Heart left ventricle (tissue), 16 donors: Measurements from ENCODE around the gene KANSL3. TPM values are rescaled to one million over a fixed set of nuclear protein-coding genes. Genes with fewer than 3 reads are reported as not detected.

Source experiments
- ATAC-seq, 4 donors: fragments of 200-7000 bp; cut with Tn5 transposase; one replicate each; pipeline ENCODE4 v1.9.1; 2020 to 2022; ENCODE audit warnings: moderate library complexity in 4 of 4, mild to moderate bottlenecking in 3 of 4, moderate number of reproducible peaks in 1 of 4
- DNase-seq, 5 donors: peaks; one replicate each; pipeline ENCODE4 v3.0.0-alpha.2; 2020
- H3K27ac ChIP-seq, 12 donors: fragments of 200-600 bp; sonication (generic) in 4 of 12; one replicate each; pipeline versions ENCODE4 v1.5.0 to v1.8.0; 2016 to 2022; ENCODE audit warnings: mild to moderate bottlenecking in 2 of 12
- H3K27me3 ChIP-seq, 9 donors: fragments of 200-600 bp; sonication (generic) in 2 of 9; one replicate each; pipeline versions ENCODE4 v1.5.1 to v1.8.0; 2016 to 2022; ENCODE audit warnings: mild to moderate bottlenecking in 3 of 9
- H3K36me3 ChIP-seq, 9 donors: fragments of 200-600 bp; sonication (generic) in 2 of 9; one replicate each; pipeline versions ENCODE4 v1.5.0 to v1.8.0; 2018 to 2022; ENCODE audit warnings: mild to moderate bottlenecking in 2 of 9
- H3K4me1 ChIP-seq, 12 donors: fragments of 200-600 bp; sonication (generic) in 4 of 12; one replicate each; pipeline versions ENCODE4 v1.5.0 to v1.8.0; 2016 to 2022; ENCODE audit warnings: mild to moderate bottlenecking in 3 of 12
- H3K4me3 ChIP-seq, 12 donors: fragments of 200-600 bp; sonication (generic) in 4 of 12; one replicate each; pipeline versions ENCODE4 v1.5.0 to v1.8.0; 2017 to 2022; ENCODE audit warnings: mild to moderate bottlenecking in 9 of 12, moderate library complexity in 4 of 12
- H3K9me3 ChIP-seq, 12 donors: fragments of 200-600 bp; sonication (generic) in 4 of 12; one replicate each; pipeline versions ENCODE4 v1.5.0 to v1.8.0; 2016 to 2022; ENCODE audit warnings: mild to moderate bottlenecking in 1 of 12
- POLR2A ChIP-seq, 2 donors: fragments of 450-650 bp; IDR thresholded peaks; one replicate each; pipeline ENCODE4 v1.6.1; 2017; ENCODE audit warnings: antibody characterized with exemption in 2 of 2, mild to moderate bottlenecking in 2 of 2, moderate library complexity in 2 of 2
- WGBS, 4 donors: extraction: QIAGEN DNeasy Blood & Tissue Kit in 2 of 4; methylation state at CpG; one replicate each; pipeline versions ENCODE4 v1.1.5 to v1.1.7; 2013 to 2018; 5-methylcytosine and 5-hydroxymethylcytosine counted together
- intact Hi-C, 10 donors: fragments of 100-400 bp; cut with DNase I; formaldehyde crosslinking; loops; one replicate each; pipeline versions ENCODE4 v1.11.1 to v1.14.2; 2022
- polyA plus RNA-seq, 2 donors: library from polyadenylated mRNA; stranded (reverse); fragments of 200-250 nt; gene quantifications; one replicate each; pipeline ENCODE4 v1.2.3, GENCODE V29; 2013
- total RNA-seq, 9 donors: library from RNA; depleted of rRNA in 2 of 9; stranded (reverse); fragments of >200 nt in 2 of 9; fragmentation: NEBNext Ultra II Directional in 3 of 9; extraction: Animal tissue kit (Norgen Biotek cat#: 25700) in 3 of 9; gene quantifications; one replicate each; pipeline versions ENCODE4 v1.1.0 to v1.2.4, GENCODE V29; 2016 to 2023
- TF ChIP-seq, protein P1 (sequence below), 12 donors: fragments of 200-600 bp; sonication (generic) in 4 of 12; IDR thresholded peaks; one replicate each; pipeline versions ENCODE4 v1.5.0 to v1.8.0; 2018 to 2022; ENCODE audit warnings: antibody characterized with exemption in 12 of 12, mild to moderate bottlenecking in 5 of 12
- donor health status: ischemic (EF 13 %, LVEDD 7.1; RV severe dilation, severe dysfunction).
- donor health status: healthy with polysubstance abuse.
- donor health status: DM: no; HTN: yes; CAD: no.
- donor health status: DM: no; HTN: no; CAD: no.
- donor health status: ischemic (EF 25% LVEDD 6.9; RV normal size, moderate dysfunction).
- donor health status: ischemic (EF 25% LVEDD 5.7; RV mildly dilated, moderate dysfunction).
- donor health status: healthy.
- donor health status: DM: yes; HTN: yes; CAD: no.
- donor health status: ischemic (EF 35%, LVEDD 5.7; RV mildly dilated, moderate dysfunction).
- donor health status: nonischemic (EF 11% LVEDD 7.7; RV severe dilation, severe dysfunction).
- donor health status: DM: yes; HTN: yes; CAD: no.
- donor health status: PGD.
- donor health status: ischemic (EF 29% LVEDD 5.4; RV normal size, mild dysfunction).
- donor health status: nonischemic (EF 23%, LVEDD 6.1; RV moderate dilation, normal function).

Gene KANSL3
- total and polyA plus RNA-seq, 11 donors, result 13.8 to 38.0 (median 30.3) TPM

DNA sequence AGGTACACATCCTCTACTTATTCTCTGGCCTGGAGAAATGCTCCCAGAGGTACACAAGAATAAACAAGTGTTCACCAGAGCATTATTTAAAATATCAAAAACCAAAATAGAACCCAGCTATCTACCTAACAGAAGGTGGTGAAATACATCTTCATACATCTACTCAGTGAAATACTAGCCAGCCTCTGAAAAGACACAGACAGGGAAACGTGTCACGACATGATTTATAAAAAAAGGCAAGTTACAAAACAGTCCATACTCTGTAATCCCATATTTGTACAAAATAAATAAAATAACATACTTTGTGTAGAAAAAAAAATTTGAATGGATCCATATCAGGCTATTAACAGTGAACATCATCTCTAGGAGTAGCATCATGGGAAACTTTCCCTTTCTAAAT is 38.2 kb downstream of the KANSL3 start:
- Histone ChIP-seq H3K36me3 (peaks cover 0 to 100% (median 98%) of the 10 kb centered on the region in 9 donors), H3K27ac (no peak overlapping the region), H3K27me3 (no peaks in the 10 kb centered on the region), H3K4me1 (peaks cover 0 to 15% (median 4%) of the 10 kb centered on the region in 12 donors), H3K4me3 (no peak overlapping the region), H3K9me3 (no peaks in the 10 kb centered on the region)
- WGBS, 4 donors, result 59 to 67% (median 66%) methylated on average over 2 of the region's 2 CpGs
- TF ChIP-seq POLR2A (IDR thresholded peaks at IDR 0.05), result no peak
- TF ChIP-seq, protein P1, sequence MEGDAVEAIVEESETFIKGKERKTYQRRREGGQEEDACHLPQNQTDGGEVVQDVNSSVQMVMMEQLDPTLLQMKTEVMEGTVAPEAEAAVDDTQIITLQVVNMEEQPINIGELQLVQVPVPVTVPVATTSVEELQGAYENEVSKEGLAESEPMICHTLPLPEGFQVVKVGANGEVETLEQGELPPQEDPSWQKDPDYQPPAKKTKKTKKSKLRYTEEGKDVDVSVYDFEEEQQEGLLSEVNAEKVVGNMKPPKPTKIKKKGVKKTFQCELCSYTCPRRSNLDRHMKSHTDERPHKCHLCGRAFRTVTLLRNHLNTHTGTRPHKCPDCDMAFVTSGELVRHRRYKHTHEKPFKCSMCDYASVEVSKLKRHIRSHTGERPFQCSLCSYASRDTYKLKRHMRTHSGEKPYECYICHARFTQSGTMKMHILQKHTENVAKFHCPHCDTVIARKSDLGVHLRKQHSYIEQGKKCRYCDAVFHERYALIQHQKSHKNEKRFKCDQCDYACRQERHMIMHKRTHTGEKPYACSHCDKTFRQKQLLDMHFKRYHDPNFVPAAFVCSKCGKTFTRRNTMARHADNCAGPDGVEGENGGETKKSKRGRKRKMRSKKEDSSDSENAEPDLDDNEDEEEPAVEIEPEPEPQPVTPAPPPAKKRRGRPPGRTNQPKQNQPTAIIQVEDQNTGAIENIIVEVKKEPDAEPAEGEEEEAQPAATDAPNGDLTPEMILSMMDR (IDR thresholded peaks at IDR 0.05), result no peak
- no peak for DNase-seq
- intact Hi-C loops, result no loop called here
- ATAC-seq, result no peak

DNA sequence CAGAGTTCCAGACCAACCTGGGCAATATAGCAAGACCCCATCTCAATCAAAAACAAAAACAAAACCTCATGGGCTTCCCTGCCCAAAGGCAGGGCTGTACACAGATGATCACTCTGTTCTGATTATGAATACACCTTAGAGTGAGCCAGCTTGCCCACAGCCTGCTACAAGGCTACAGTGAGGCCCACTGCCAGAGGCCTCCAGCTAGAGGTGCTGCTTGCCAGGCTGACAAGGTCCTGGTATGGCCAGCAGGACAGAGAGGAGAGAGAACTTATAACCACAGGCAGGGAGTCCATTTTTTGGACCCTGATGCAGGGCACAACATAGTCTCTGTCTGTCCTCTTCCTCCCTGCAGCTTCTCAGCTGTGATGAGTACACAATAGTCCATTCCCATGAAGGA is 41.5 kb downstream of the KANSL3 start:
- H3K27me3 ChIP-seq, result no peaks in the 10 kb centered on the region
- DNase-seq (no peak), ATAC-seq (peak in 3 of 4 donors; percentile 30 to 50 (median 43))
- H3K9me3 ChIP-seq, result no peaks in the 10 kb centered on the region
- intact Hi-C loops, result no loop called here
- TF ChIP-seq, protein P1 (IDR thresholded peaks at IDR 0.05), result no peak
- TF ChIP-seq POLR2A (IDR thresholded peaks at IDR 0.05), result no peak
- H3K27ac ChIP-seq, result no peak overlapping the region
- peaks cover 0 to 100% (median 95%) of the 10 kb centered on the region in 9 donors for H3K36me3 ChIP-seq
- H3K4me1 ChIP-seq, result peaks cover 0 to 15% (median 4%) of the 10 kb centered on the region in 12 donors
- H3K4me3 ChIP-seq, result no peak overlapping the region

DNA sequence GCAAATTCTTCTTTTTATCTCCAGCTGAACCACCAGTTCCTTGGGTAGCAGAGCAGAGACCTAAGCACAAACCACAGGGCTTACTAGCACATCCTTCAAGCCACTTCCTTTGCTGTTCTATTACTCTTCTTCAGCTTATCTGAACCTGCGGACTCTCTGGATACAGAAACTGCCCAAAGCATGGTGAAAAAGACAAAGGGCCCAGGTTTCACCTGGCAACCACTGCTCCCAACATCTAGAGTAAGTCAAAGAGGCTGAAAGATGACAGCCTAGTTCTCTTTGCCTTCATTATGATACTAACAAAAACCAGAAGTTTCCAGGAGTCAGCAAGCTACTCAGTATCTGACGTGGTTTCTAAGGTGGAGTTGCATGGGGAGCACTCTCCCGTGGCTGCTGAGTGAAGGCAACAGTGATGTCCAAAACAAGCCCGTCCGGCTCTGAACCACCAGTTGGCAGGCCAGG is 43.4 kb downstream of the KANSL3 start:
- Histone ChIP-seq H3K4me3 (no peak overlapping the region), H3K36me3 (peaks cover 0 to 84% (median 76%) of the 10 kb centered on the region in 9 donors), H3K27me3 (no peaks in the 10 kb centered on the region), H3K27ac (peak overlapping the region in 1 of 12 donors; percentile 57), H3K9me3 (no peaks in the 10 kb centered on the region), H3K4me1 (peaks cover 0 to 18% (median 7%) of the 10 kb centered on the region in 12 donors)
- TF ChIP-seq, protein P1 (IDR thresholded peaks at IDR 0.05), result no peak
- TF ChIP-seq POLR2A (IDR thresholded peaks at IDR 0.05), result no peak
- intact Hi-C loops, result no loop called here
- ATAC-seq (no peak), DNase-seq (no peak)
- WGBS, 4 donors, result 89 to 98% (median 92%) methylated on average over 5 of the region's 5 CpGs

DNA sequence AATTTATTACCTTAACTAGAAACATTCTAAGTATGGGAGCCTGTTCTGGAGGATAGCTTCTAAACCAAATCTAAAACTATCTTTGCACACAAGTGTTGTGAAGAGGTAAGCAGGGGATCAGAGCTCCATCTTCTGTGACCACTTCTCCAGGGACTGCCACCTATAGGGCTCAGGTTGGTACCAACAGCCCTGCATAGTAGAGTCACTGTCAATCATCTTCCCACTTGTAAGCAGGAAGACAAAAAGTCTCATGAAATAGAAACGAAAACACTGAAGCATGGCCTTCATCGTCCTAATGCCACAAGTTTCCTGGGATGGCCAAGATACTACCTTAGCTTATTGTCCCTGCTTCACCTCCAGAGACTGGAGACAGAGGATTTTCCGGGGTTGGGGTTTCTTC is 43.8 kb downstream of the KANSL3 start:
- TF ChIP-seq, protein P1 (IDR thresholded peaks at IDR 0.05), result no peak
- no peak for TF ChIP-seq POLR2A (IDR thresholded peaks at IDR 0.05)
- intact Hi-C loops, result no loop called here
- 75 to 92% (median 89%) methylated on average over 3 of the region's 3 CpGs for WGBS, 4 donors
- no peaks in the 10 kb centered on the region for H3K9me3 ChIP-seq
- peak overlapping the region in 1 of 12 donors; percentile 57 for H3K27ac ChIP-seq
- no peaks in the 10 kb centered on the region for H3K27me3 ChIP-seq
- no peak for DNase-seq
- peaks cover 0 to 79% (median 72%) of the 10 kb centered on the region in 9 donors for H3K36me3 ChIP-seq
- ATAC-seq, result no peak
- no peak overlapping the region for H3K4me3 ChIP-seq
- H3K4me1 ChIP-seq, result peaks cover 0 to 18% (median 6%) of the 10 kb centered on the region in 12 donors
